Body of pancreas (tissue), 4 donors: ENCODE data around the gene COP1.

Experiments used
- POLR2A ChIP-seq, 3 donors: fragments of 450-650 bp; IDR thresholded peaks; one replicate each; pipeline ENCODE4 v1.6.1; 2016; ENCODE audit warnings: antibody characterized with exemption in 3 of 3, mild to moderate bottlenecking in 2 of 3
- TF ChIP-seq, protein P1 (sequence below), 7 experiments: fragments of 450-650 bp in 4 of 7; fragments of 200-600 bp in 3 of 7; sonication (generic) in 3 of 7; IDR thresholded peaks; one replicate each; pipeline ENCODE4 v1.5.1; 2016 to 2019; ENCODE audit warnings: antibody characterized with exemption in 7 of 7

DNA sequence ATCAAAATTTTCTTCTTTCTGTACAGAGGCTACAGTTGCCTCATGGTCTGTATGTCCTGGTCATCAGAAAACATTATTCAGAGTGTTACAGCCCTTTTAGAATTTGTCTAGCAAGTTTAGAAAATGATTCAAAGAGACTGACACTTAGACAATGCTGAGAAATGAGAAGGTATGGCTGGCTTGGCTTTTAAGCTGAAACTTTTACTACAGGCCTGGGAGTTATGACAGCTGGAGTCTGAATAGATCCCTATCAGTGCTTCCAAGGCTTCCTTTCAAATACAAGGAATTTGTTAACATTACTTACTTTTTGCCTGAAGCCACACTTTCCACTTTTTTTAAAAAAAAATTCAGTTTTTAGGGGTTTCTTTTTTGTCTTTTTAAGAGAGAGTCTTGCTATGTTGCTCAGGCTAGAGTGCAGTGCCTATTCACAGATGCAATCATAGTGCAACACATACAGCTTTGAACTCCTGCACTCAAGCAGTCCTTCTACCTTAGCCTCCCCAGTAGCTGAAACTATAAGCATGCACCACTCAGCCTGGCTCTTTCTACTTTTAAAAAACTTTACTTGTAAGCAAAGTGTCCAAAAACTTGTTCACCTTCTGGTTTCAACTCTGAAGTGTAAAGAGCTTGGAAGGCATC is 10.5 kb upstream of the COP1 start:
- TF ChIP-seq, protein P1, sequence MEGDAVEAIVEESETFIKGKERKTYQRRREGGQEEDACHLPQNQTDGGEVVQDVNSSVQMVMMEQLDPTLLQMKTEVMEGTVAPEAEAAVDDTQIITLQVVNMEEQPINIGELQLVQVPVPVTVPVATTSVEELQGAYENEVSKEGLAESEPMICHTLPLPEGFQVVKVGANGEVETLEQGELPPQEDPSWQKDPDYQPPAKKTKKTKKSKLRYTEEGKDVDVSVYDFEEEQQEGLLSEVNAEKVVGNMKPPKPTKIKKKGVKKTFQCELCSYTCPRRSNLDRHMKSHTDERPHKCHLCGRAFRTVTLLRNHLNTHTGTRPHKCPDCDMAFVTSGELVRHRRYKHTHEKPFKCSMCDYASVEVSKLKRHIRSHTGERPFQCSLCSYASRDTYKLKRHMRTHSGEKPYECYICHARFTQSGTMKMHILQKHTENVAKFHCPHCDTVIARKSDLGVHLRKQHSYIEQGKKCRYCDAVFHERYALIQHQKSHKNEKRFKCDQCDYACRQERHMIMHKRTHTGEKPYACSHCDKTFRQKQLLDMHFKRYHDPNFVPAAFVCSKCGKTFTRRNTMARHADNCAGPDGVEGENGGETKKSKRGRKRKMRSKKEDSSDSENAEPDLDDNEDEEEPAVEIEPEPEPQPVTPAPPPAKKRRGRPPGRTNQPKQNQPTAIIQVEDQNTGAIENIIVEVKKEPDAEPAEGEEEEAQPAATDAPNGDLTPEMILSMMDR (IDR thresholded peaks at IDR 0.05) = no peak
- no peak for TF ChIP-seq POLR2A (IDR thresholded peaks at IDR 0.05)
